ENCODE measurements around the gene SRSF1. TPM values are rescaled to one million over a fixed set of nuclear protein-coding genes. Genes with fewer than 3 reads are reported as not detected.

The SRSF1 gene
- total RNA-seq, 2 experiments from 2014 or later, result 531 to 582 TPM

- DNase-seq (ENCODE audit: low spot score), result no peak
- peaks cover 10% of the 10 kb centered on the region for H3K4me1 ChIP-seq (ENCODE audit: insufficient read depth, low read length, poor library complexity, severe bottlenecking)
- no peak overlapping the region for H3K4me2 ChIP-seq (ENCODE audit: low read length)
- no peaks in the 10 kb centered on the region for H3K36me3 ChIP-seq (ENCODE audit: insufficient read depth, low read length)
- H3K9me3 ChIP-seq (ENCODE audit: low read length), result no peaks in the 10 kb centered on the region
- no TSS peak for BruUV-seq (replicated peaks)
- H3K27ac ChIP-seq (ENCODE audit: low read depth, low read length, poor library complexity, severe bottlenecking), result no peak overlapping the region
- H3K4me3 ChIP-seq (ENCODE audit: low read depth, low read length, poor library complexity, severe bottlenecking), result no peak overlapping the region
- intact Hi-C loops (cut with micrococcal nuclease; ENCODE audit: unreplicated experiment), result no loop called here
- H3K79me2 ChIP-seq (ENCODE audit: insufficient read depth, low read depth, low read length), result no peaks in the 10 kb centered on the region
- H4K20me1 ChIP-seq (ENCODE audit: insufficient read depth, low read length), result no peaks in the 10 kb centered on the region
- CTCF ChIA-PET (ENCODE audit: unreplicated experiment), result no interaction called here
- POLR2A ChIA-PET, result no interaction called here
- H2AFZ ChIP-seq (ENCODE audit: low read length), result no peak overlapping the region
- no peak for TF ChIP-seq CTCF (conservative IDR thresholded peaks at IDR 0.05; ENCODE audit: low read length)
- no peak for TF ChIP-seq EZH2phosphoT487 (IDR thresholded peaks at IDR 0.05; ENCODE audit: borderline replicate concordance, low read depth, low read length)
- H3K9me2 ChIP-seq (ENCODE audit: insufficient read depth, low read length), result no peaks in the 10 kb centered on the region
These were observed 13.4 kb upstream of the SRSF1 start for GRCh38 chr17:58020401-58020800.

GRCh38 chr17:58019521-58019920, 12.5 kb upstream of the SRSF1 start:
- POLR2A ChIA-PET, result interaction anchor here (0.6 to 1.1 kb wide), 4 partner anchors 11 to 1006 kb away, joined by 3 to 4 read pairs (median 4); partner anchors contain the start of gene SRSF1
- H3K79me2 ChIP-seq (ENCODE audit: insufficient read depth, low read depth, low read length), result no peaks in the 10 kb centered on the region
- no TSS peak for BruUV-seq (replicated peaks)
- DNase-seq (ENCODE audit: low spot score), result no peak
- TF ChIP-seq EZH2phosphoT487 (IDR thresholded peaks at IDR 0.05; ENCODE audit: borderline replicate concordance, low read depth, low read length) (no peak), CTCF (conservative IDR thresholded peaks at IDR 0.05; ENCODE audit: low read length) (no peak)
- no peaks in the 10 kb centered on the region for H3K9me2 ChIP-seq (ENCODE audit: insufficient read depth, low read length)
- no peaks in the 10 kb centered on the region for H3K36me3 ChIP-seq (ENCODE audit: insufficient read depth, low read length)
- H2AFZ ChIP-seq (ENCODE audit: low read length), result no peak overlapping the region
- CTCF ChIA-PET (ENCODE audit: unreplicated experiment), result no interaction called here
- intact Hi-C loops (cut with micrococcal nuclease; ENCODE audit: unreplicated experiment), result no loop called here
- peaks cover 10% of the 10 kb centered on the region for H3K4me1 ChIP-seq (ENCODE audit: insufficient read depth, low read length, poor library complexity, severe bottlenecking)
- peak overlapping the region; percentile 14 for H3K4me2 ChIP-seq (ENCODE audit: low read length)
- H4K20me1 ChIP-seq (ENCODE audit: insufficient read depth, low read length), result no peaks in the 10 kb centered on the region
- no peak overlapping the region for H3K4me3 ChIP-seq (ENCODE audit: low read depth, low read length, poor library complexity, severe bottlenecking)
- no peak overlapping the region for H3K27ac ChIP-seq (ENCODE audit: low read depth, low read length, poor library complexity, severe bottlenecking)
- no peaks in the 10 kb centered on the region for H3K9me3 ChIP-seq (ENCODE audit: low read length)

- Histone ChIP-seq H3K4me1 (ENCODE audit: insufficient read depth, low read length, poor library complexity, severe bottlenecking) (peaks cover 10% of the 10 kb centered on the region), H2AFZ (ENCODE audit: low read length) (no peak overlapping the region), H3K27ac (ENCODE audit: low read depth, low read length, poor library complexity, severe bottlenecking) (no peak overlapping the region), H3K36me3 (ENCODE audit: insufficient read depth, low read length) (no peaks in the 10 kb centered on the region), H4K20me1 (ENCODE audit: insufficient read depth, low read length) (no peaks in the 10 kb centered on the region), H3K79me2 (ENCODE audit: insufficient read depth, low read depth, low read length) (no peaks in the 10 kb centered on the region), H3K9me3 (ENCODE audit: low read length) (no peaks in the 10 kb centered on the region), H3K9me2 (ENCODE audit: insufficient read depth, low read length) (no peaks in the 10 kb centered on the region), H3K4me3 (ENCODE audit: low read depth, low read length, poor library complexity, severe bottlenecking) (no peak overlapping the region), H3K4me2 (ENCODE audit: low read length) (peak overlapping the region; percentile 14)
- intact Hi-C loops (cut with micrococcal nuclease; ENCODE audit: unreplicated experiment), result no loop called here
- POLR2A ChIA-PET, result interaction anchor here (0.6 to 1.1 kb wide), 5 partner anchors 10 to 1055 kb away, joined by 3 to 5 read pairs (median 4); partner anchors contain the start of gene SRSF1
- CTCF ChIA-PET (ENCODE audit: unreplicated experiment), result no interaction called here
- BruUV-seq (replicated peaks), result no TSS peak
- no peak for DNase-seq (ENCODE audit: low spot score)
- TF ChIP-seq EZH2phosphoT487 (IDR thresholded peaks at IDR 0.05; ENCODE audit: borderline replicate concordance, low read depth, low read length) (no peak), CTCF (conservative IDR thresholded peaks at IDR 0.05; ENCODE audit: low read length) (no peak)
These were observed 12.0 kb upstream of the SRSF1 start for GRCh38 chr17:58019039-58019438.
